Peyer's patch (tissue), 4 donors: ENCODE measurements around the gene ARHGAP40.

Experiments used
- CTCF ChIP-seq, 6 experiments: fragments of 450-650 bp in 4 of 6; fragments of 200-600 bp in 2 of 6; sonication (generic) in 1 of 6; IDR thresholded peaks; one replicate each; pipeline ENCODE4 v1.5.1; 2017 to 2019; ENCODE audit warnings: antibody characterized with exemption in 6 of 6, mild to moderate bottlenecking in 3 of 6, moderate library complexity in 1 of 6
- POLR2A ChIP-seq, 2 donors: fragments of 450-650 bp; IDR thresholded peaks; one replicate each; pipeline ENCODE4 v1.5.1; 2017; ENCODE audit warnings: antibody characterized with exemption in 2 of 2, mild to moderate bottlenecking in 2 of 2, moderate library complexity in 2 of 2

GRCh38 chr20:38640521-38640920, 38.9 kb downstream of the ARHGAP40 start:
- TF ChIP-seq CTCF (IDR thresholded peaks at IDR 0.05), result no peak
- no peak for TF ChIP-seq POLR2A (IDR thresholded peaks at IDR 0.05)
